ENCODE results near the gene QARS1. TPM values are rescaled to one million over a fixed set of nuclear protein-coding genes. Genes with fewer than 3 reads are reported as not detected.

QARS1 gene
- total and polyA plus RNA-seq, 11 donors = 145 to 221 (median 194) TPM

- H3K4me1 ChIP-seq = peaks cover 8 to 48% (median 30%) of the 10 kb centered on the region in 12 donors
- 56 to 83% (median 75%) methylated on average over 4 to 6 of the region's 6 CpGs for WGBS, 4 donors
- intact Hi-C loops (cut with DNase I) = loop anchor here in 3 of 10 donors (5.0 to 10.0 kb wide), 3 partner anchors 36 to 543 kb away; partner anchors contain the start of genes KLHDC8B (in 2 of the 3), APEH (in 1 of the 3) and CCDC71 (in 1 of the 3)
- H3K9me3 ChIP-seq = no peaks in the 10 kb centered on the region
- H3K27ac ChIP-seq = peak overlapping the region; percentile 87 to 99 (median 94)
- peaks cover 2 to 47% (median 43%) of the 10 kb centered on the region in 9 donors for H3K36me3 ChIP-seq
- DNase-seq (no peak), ATAC-seq (no peak)
- H3K27me3 ChIP-seq = no peaks in the 10 kb centered on the region
- TF ChIP-seq CTCF (IDR thresholded peaks at IDR 0.05) (no peak), POLR2A (IDR thresholded peaks at IDR 0.05) (no peak)
- H3K4me3 ChIP-seq = peak overlapping the region; percentile 62 to 90 (median 80)
These were observed 27.0 kb upstream of the QARS1 start for GRCh38 chr3:49131576-49131975.

- intact Hi-C loops (cut with DNase I) = loop anchor here in 3 of 10 donors (5.0 to 10.0 kb wide), 3 partner anchors 36 to 544 kb away; partner anchors contain the start of genes KLHDC8B (in 2 of the 3), APEH (in 1 of the 3) and CCDC71 (in 1 of the 3)
- Histone ChIP-seq H3K4me1 (peaks cover 8 to 48% (median 30%) of the 10 kb centered on the region in 12 donors), H3K9me3 (no peaks in the 10 kb centered on the region), H3K4me3 (peak overlapping the region in 8 of 12 donors; percentile 74 to 90 (median 82)), H3K27ac (peak overlapping the region in 11 of 12 donors; percentile 87 to 99 (median 94)), H3K27me3 (no peaks in the 10 kb centered on the region), H3K36me3 (peaks cover 2 to 53% (median 48%) of the 10 kb centered on the region in 9 donors)
- WGBS, 4 donors = 42 to 50% (median 44%) methylated on average over 10 to 12 of the region's 12 CpGs
- peak in 2 of 4 donors; percentile 8 to 26 for ATAC-seq
- peak in 1 of 5 donors; percentile 51 for DNase-seq
- TF ChIP-seq CTCF (IDR thresholded peaks at IDR 0.05) (no peak), POLR2A (IDR thresholded peaks at IDR 0.05) (no peak)
These were observed 26.5 kb upstream of the QARS1 start for GRCh38 chr3:49131040-49131439.

GRCh38 chr3:49124991-49125670 is 20.6 kb upstream of the QARS1 start:
- WGBS, 4 donors = 74 to 87% (median 82%) methylated on average over 12 to 14 of the region's 14 CpGs
- peak in 1 of 5 donors; percentile 60 for DNase-seq

More at GRCh38 chr3:49124991-49125670, 20.6 kb upstream of the QARS1 start:
- H3K4me1 ChIP-seq = peaks cover 0 to 18% (median 6%) of the 10 kb centered on the region in 12 donors
- no peak overlapping the region for H3K4me3 ChIP-seq
- peaks cover 2 to 92% (median 89%) of the 10 kb centered on the region in 9 donors for H3K36me3 ChIP-seq
- no peaks in the 10 kb centered on the region for H3K27me3 ChIP-seq
- H3K9me3 ChIP-seq = no peaks in the 10 kb centered on the region
- intact Hi-C loops (cut with DNase I) = no loop called here
- H3K27ac ChIP-seq = no peak overlapping the region
- no peak for TF ChIP-seq CTCF (IDR thresholded peaks at IDR 0.05)
- no peak for TF ChIP-seq POLR2A (IDR thresholded peaks at IDR 0.05)
- ATAC-seq = no peak

All from heart left ventricle (tissue), 16 donors.